ENCODE measurements around the gene SRL.

- TF ChIP-seq EZH2 (IDR thresholded peaks at IDR 0.05; ENCODE audit: borderline replicate concordance, insufficient read depth, low read length, poor library complexity, severe bottlenecking) (no peak), CTCF (IDR thresholded peaks at IDR 0.05; ENCODE audit: poor library complexity, severe bottlenecking) (no peak), REST (IDR thresholded peaks at IDR 0.05; ENCODE audit: borderline replicate concordance) (no peak), RAD21 (conservative IDR thresholded peaks at IDR 0.05) (no peak), SMC3 (conservative IDR thresholded peaks at IDR 0.05; ENCODE audit: poor library complexity) (no peak)
Observed at GRCh38 chr16:4239020-4239419, 2.9 kb downstream of the SRL start.
